Measurements from ENCODE around the gene OR7A5.

GRCh38 chr19:14826006-14826405 is 9.0 kb downstream of the OR7A5 start:
- TF ChIP-seq EZH2phosphoT487 (IDR thresholded peaks at IDR 0.05; ENCODE audit: insufficient read depth, low read depth), result no peak
- TF ChIP-seq EZH2 (IDR thresholded peaks at IDR 0.05; ENCODE audit: insufficient read depth, poor library complexity, severe bottlenecking), result no peak

All from GM23248 (cell line).